ENCODE data around the gene TMEM42.

GRCh38 chr3:44833394-44833793 lies 28.3 kb upstream of the TMEM42 start:
- no peak for TF ChIP-seq CTCF (IDR thresholded peaks at IDR 0.05)
- no peak for TF ChIP-seq EP300 (IDR thresholded peaks at IDR 0.05)

All from ovary (tissue), 3 donors.